OCI-M2 (cell line): ENCODE measurements around the gene KCNN2.

Experiments
- DNase-seq: peaks from one replicate; lab custom pipeline; 2025; ENCODE audit not compliant: unreplicated experiment; lab: John Stamatoyannopoulos, UW

The KCNN2 gene

GRCh38 chr5:114361724-114362196 lies at the start of gene KCNN2:
Gene KCNN2, plus strand, starts transcription at chr5:114362070. Its CDS starts 70 bp downstream, at chr5:114362140.
- no peak for DNase-seq

GRCh38 chr5:114312658-114313057 lies 49.2 kb upstream of the KCNN2 start:
- DNase-seq = no peak

- DNase-seq = no peak
Measured at GRCh38 chr5:114314061-114314460, 47.8 kb upstream of the KCNN2 start.

- no peak for DNase-seq
Measured at GRCh38 chr5:114316167-114316566, 45.7 kb upstream of the KCNN2 start.

GRCh38 chr5:114317751-114318150 lies 44.1 kb upstream of the KCNN2 start:
- DNase-seq = no peak

GRCh38 chr5:114319236-114319635 lies 42.6 kb upstream of the KCNN2 start:
- DNase-seq = no peak

GRCh38 chr5:114319821-114320220 lies 42.0 kb upstream of the KCNN2 start:
- no peak for DNase-seq

- no peak for DNase-seq
Measured at GRCh38 chr5:114324282-114324681, 37.6 kb upstream of the KCNN2 start.

- DNase-seq = no peak
Measured at GRCh38 chr5:114325541-114325940, 36.3 kb upstream of the KCNN2 start.

- DNase-seq = no peak
Measured at GRCh38 chr5:114327474-114327873, 34.4 kb upstream of the KCNN2 start.

GRCh38 chr5:114327987-114328386 lies 33.9 kb upstream of the KCNN2 start:
- no peak for DNase-seq

- no peak for DNase-seq
Measured at GRCh38 chr5:114330916-114331531, 30.8 kb upstream of the KCNN2 start.

- no peak for DNase-seq
Measured at GRCh38 chr5:114332493-114332892, 29.4 kb upstream of the KCNN2 start.

GRCh38 chr5:114332925-114333324 lies 28.9 kb upstream of the KCNN2 start:
- no peak for DNase-seq

- no peak for DNase-seq
Measured at GRCh38 chr5:114335391-114335790, 26.5 kb upstream of the KCNN2 start.

- DNase-seq = no peak
Measured at GRCh38 chr5:114339108-114339507, 22.8 kb upstream of the KCNN2 start.

- no peak for DNase-seq
Measured at GRCh38 chr5:114346181-114346580, 15.7 kb upstream of the KCNN2 start.

GRCh38 chr5:114355086-114355830 lies 6.6 kb upstream of the KCNN2 start:
- DNase-seq = no peak

- no peak for DNase-seq
Measured at GRCh38 chr5:114358329-114358728, 3.5 kb upstream of the KCNN2 start.

GRCh38 chr5:114360357-114360756 lies 1.5 kb upstream of the KCNN2 start:
- DNase-seq = no peak

- no peak for DNase-seq
Measured at GRCh38 chr5:114360816-114361723, 800 bp upstream of the KCNN2 start.
